CD4-positive, alpha-beta T cell treated with Interleukin-12 subunit alpha and Interleukin-12 subunit beta, for 1 hour (primary cell): ENCODE measurements around the gene CPB2.

ENCODE experiments used
- DNase-seq: peaks from one replicate; pipeline ENCODE4 v3.0.0-alpha.2; 2020

The CPB2 gene

GRCh38 chr13:46126552-46127357, 21.9 kb upstream of the CPB2 start:
- peak; percentile 75 for DNase-seq

DNA sequence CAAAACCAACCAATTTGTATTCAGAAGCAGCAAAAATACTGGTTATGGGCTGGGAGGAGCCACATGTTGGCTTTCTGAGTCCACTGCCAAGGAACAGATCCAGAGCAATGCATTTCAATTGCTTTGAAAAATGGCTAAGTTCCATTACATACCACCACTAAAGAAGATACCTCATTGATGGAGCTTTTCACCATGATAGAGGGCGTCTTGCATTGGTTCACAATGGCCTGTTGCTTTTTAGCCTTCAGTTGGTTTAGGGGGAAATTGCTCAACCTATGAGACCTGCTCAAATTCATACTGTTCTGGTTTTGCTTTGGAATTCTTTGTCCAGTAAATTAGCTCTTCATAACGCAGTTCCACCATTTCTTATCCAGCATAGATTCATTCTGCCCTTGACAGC, 21.2 kb upstream of the CPB2 start:
- DNase-seq = no peak

DNA sequence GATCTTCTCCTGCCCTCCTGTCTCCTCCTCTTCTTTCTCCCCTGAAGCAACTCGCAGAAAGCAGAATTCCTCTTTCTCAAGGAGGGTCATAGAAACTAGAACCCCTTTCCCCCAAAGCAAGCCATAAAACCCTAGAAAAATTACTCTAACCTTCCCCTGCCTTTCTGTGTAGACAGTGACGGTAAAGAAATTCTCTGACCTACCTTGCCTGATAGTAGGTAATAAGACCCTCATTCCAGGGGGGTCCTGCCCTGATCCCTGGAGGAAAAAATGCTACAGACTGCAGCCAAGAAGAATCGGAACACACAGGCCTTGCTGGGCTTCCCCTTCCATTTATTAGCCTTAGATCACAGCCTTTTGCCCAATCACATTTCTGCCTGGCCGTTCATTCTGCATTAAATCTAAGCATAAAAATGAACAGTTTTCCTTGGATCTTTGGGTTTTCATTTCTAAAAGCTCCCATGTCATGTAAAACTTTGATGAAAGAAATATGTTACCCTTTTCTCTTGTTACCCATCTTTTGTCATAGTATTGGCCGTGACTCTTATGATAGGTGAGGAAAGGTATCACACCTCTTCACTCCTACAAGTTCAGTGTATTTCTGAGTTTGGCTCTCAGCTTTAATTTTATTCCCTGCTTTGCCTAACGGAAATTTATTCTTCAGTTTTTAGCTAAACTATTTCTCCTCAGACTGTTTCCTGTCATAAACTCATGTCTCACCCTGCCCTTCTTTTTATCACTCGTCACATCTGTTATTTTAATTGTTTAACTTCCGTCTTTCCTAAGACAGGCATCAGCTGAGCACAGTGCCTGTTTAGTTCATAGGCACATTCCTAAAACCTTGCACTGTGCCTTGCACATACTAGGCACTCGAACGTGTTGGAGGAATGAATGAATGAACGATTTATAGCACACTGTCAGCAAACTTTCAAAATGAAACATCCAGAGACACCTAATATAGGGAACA, 20.4 kb upstream of the CPB2 start:
- DNase-seq = no peak

GRCh38 chr13:46124531-46124966, 19.7 kb upstream of the CPB2 start:
- DNase-seq = peak; percentile 18

DNA sequence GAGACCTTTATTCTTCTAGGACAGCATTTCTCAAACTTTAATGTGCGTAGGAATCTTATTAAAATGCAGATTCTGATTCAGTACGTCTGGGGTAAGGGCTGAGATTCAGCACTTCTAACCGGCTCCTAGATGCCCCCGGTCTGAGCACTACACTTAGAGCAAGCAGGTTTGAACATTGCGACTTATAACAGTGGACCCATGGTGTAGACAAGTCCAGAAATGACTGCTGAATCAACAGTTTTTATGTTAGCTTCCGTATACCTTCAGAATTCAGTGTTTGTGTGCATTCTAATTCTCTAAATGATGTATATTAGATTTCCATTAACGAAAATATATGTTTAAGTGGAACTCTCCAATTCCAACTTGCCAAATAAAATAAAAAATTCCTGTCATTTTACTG, 17.5 kb upstream of the CPB2 start:
- no peak for DNase-seq

- no peak for DNase-seq
Observed at GRCh38 chr13:46121597-46122163, 16.8 kb upstream of the CPB2 start.

DNA sequence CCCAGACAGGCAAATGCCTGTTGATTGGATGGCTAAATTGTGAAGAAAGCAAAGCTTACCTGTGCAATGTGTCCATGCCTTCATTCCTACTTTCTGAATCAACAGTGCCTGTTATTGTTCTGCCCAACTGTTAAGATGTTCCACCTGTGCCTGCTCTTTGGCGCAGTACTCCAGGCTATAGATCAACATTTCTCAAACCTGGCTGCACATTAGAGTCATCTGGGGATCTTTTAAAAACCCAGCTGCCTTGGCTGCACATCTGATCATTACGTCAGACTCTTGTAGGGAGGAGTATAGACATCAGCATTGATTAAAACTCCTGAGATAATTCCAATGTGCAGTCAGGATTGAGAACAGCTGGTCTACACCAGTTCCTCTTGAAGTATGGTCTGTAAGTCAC, 16.2 kb upstream of the CPB2 start:
- DNase-seq = no peak

GRCh38 chr13:46119883-46120614, 15.2 kb upstream of the CPB2 start:
- no peak for DNase-seq

GRCh38 chr13:46116653-46117502, 12.0 kb upstream of the CPB2 start:
- no peak for DNase-seq

DNA sequence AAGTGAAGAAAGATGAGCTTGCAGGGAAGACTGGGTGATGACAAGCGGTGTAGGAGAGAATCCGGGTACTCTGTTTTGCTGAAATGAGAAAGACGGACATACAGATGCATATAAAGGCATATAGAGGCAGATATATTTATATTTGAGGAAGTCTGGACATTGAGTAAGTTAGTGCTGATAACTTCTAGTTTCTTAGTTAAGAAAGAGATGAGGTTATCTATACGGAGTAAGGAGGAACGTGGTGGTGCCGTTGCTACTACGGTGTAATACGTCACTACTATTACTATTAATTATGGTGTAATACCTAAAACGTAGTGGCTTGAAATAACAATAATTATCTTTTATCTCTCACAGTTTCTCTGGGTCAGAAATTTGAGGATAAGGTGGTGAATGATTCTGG, 9.8 kb upstream of the CPB2 start:
- DNase-seq = no peak

GRCh38 chr13:46113596-46113995, 8.8 kb upstream of the CPB2 start:
- DNase-seq = no peak

DNA sequence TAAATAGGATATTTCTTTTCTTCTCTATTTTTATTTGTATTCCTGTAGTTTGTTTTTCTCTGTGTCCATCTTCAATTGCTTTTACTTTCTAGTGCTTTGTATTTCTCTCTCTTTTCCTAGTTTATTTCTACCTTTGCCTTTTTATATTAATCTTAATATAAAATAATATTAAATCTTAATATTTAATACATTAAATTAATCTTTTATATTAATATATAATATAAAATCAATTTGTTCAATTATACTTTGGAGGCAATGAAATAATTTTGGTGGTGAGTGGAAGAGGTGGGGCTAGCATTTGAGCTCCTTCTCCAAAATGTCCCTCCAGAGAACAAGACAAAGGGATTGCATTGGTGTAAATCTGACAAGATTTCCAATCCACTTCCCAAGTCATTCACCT, 6.3 kb upstream of the CPB2 start:
- DNase-seq = no peak

- no peak for DNase-seq
Observed at GRCh38 chr13:46109451-46109850, 4.6 kb upstream of the CPB2 start.

DNA sequence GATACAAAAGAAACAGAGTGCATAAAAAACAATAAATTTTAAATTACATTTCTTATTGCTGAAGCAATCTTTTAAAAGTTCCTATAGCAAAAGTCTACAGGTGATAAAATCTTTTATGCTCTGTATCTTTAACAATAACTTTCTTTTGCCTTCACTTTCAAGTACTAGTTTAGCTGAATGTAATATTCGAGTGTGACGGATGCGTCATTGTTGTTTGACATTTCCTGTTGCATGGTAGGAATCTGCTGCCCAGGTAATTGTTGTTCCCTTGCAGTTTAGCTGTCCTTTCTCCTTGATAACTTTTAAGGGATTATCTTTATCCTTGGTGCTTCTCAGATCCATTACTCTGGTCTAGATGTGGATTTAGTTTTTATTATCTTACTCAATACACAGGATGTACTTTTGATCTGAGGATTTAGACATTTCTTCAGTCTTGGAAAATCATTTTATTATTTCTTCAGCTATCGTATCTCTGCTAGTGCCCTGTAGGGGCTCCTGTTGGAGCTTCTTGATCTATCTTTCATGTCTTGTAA, 2.1 kb upstream of the CPB2 start:
- DNase-seq = no peak

- DNase-seq = no peak
Observed at GRCh38 chr13:46103037-46103436, 1.8 kb downstream of the CPB2 start.

GRCh38 chr13:46102255-46102605, 2.6 kb downstream of the CPB2 start:
- no peak for DNase-seq

DNA sequence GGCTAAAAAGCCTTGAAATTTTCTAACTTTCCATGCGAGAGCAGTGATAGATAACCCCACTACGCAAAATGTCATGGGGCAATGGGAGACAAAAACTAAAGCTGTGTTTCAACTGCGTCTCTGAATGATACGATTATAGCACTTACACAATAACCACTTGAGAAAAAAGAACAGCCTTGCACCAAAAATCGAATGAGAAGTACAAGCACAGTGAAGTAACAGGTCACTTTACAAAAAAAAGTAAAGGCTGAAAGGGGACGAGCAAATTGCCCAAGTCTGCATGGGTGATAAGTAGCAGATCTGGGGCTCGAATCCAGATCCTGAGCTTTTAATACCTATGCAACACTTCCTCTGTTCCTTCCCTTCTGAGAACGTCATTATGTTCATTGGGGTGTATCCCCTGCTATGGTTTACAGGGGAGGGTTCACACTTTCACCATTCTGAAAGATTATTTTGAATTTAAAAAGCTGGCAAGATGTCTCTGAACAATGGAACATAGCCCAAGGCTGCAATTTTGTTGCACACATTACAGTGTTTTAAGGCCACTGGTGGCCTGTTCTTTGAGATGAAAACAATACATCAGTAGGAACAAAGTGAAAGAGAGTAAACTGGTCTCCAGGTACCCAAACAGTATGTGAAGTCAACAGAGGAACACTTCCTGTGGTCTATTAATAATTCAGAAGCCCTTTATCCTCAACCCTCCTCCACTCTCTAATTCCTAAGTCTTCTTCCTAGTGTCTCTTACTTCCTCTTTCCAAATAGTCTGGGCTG, 3.2 kb downstream of the CPB2 start:
- no peak for DNase-seq

DNA sequence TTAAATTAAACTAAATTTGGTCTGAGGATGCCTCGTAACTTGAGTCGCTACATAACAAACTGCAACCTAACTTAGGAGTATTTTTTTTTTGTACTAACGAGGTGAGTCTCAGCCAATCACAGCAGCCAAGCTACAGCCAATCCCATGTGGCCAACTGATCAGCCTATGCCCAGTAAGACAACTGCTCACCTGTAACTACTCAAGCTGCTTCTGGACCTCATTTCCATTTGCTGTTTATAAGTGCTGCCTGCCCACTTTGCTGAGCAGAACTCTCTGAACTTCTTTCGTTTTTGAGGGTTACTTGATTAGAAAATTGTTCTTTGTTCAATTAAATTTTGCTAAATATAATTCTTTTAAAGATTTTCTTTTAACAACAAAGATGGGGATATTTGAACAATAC, 3.8 kb downstream of the CPB2 start:
- no peak for DNase-seq

- DNase-seq = no peak
Observed at GRCh38 chr13:46100191-46100815, 4.5 kb downstream of the CPB2 start.

GRCh38 chr13:46097663-46098062, 7.2 kb downstream of the CPB2 start:
- no peak for DNase-seq
